ENCODE measurements around the gene GPHN. TPM values are rescaled to one million over a fixed set of nuclear protein-coding genes. Genes with fewer than 3 reads are reported as not detected.

Gene GPHN
- total and polyA plus RNA-seq, 2 of the 8 experiments (the other 6 are each of a cell fraction or from before 2014, with no cell fraction given), result 6.0 to 16.0 TPM

DNA sequence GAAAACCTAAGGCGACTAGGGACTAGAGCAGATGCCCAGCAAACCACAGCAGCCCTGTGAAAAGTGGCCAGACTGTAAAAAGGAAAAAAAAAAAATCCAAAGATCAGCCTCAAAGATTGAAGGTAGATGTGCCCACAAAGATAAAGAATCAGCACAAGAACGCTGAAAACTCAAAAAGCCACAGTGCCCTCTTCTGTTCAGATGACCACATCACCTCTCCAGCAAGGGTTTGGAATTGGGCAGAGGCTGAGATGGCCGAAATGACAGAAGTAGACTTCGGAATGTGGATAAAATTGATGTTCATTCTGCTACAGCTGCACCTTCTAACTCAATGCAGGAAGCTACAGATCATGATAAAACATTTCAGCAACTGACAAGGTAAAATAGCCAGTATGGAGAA, 154.4 kb downstream of the GPHN start:
- TF ChIP-seq SP2 (IDR thresholded peaks at IDR 0.05; ENCODE audit: low read length) (no peak), RAD21 (IDR thresholded peaks at IDR 0.05 in 1 of 2, conservative IDR thresholded peaks at IDR 0.05 in 1 of 2; ENCODE audit: low read depth in 2 of 2, low read length in 2 of 2) (peak; percentile 66 to 76)
- TF ChIP-seq, protein P1, sequence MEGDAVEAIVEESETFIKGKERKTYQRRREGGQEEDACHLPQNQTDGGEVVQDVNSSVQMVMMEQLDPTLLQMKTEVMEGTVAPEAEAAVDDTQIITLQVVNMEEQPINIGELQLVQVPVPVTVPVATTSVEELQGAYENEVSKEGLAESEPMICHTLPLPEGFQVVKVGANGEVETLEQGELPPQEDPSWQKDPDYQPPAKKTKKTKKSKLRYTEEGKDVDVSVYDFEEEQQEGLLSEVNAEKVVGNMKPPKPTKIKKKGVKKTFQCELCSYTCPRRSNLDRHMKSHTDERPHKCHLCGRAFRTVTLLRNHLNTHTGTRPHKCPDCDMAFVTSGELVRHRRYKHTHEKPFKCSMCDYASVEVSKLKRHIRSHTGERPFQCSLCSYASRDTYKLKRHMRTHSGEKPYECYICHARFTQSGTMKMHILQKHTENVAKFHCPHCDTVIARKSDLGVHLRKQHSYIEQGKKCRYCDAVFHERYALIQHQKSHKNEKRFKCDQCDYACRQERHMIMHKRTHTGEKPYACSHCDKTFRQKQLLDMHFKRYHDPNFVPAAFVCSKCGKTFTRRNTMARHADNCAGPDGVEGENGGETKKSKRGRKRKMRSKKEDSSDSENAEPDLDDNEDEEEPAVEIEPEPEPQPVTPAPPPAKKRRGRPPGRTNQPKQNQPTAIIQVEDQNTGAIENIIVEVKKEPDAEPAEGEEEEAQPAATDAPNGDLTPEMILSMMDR (IDR thresholded peaks at IDR 0.05; ENCODE audit: control extremely low read depth in 1 of 3, insufficient read depth in 1 of 3, low read depth in 1 of 3, low read length in 3 of 3), result peak; percentile 31 to 66 (median 62)
- Histone ChIP-seq H3K56ac (replicated peaks; ENCODE audit: insufficient read length, low read depth, low read length) (no peak overlapping the region), H2BK120ac (replicated peaks; ENCODE audit: low read depth, low read length) (no peak overlapping the region), H3K23me2 (ENCODE audit: low read depth, low read length) (no peaks in the 10 kb centered on the region), H3K18ac (ENCODE audit: extremely low read depth, low read length) (no peak overlapping the region), H4K91ac (replicated peaks; ENCODE audit: insufficient read length, low read length) (no peak overlapping the region), H3K9me3 (ENCODE audit: insufficient read depth in 2 of 2, low read depth in 1 of 2, low read length in 1 of 2) (peaks cover 0 to 5% of the 10 kb centered on the region in 2 experiments; a peak in 1 of 4 replicates), H3K79me1 (ENCODE audit: low read depth, low read length) (no peaks in the 10 kb centered on the region), H3K9ac (replicated peaks in 1 of 4; ENCODE audit: extremely low read depth in 1 of 4, low read depth in 3 of 4, low read length in 3 of 4) (no peak overlapping the region), H3K23ac (ENCODE audit: insufficient read length) (no peak overlapping the region), H2BK20ac (ENCODE audit: low read length) (no peak overlapping the region), H2AK5ac (ENCODE audit: low read depth, low read length) (no peak overlapping the region), H3K79me2 (ENCODE audit: control insufficient read depth in 1 of 2, insufficient read depth in 2 of 2, low read length in 2 of 2) (0 out of 4 replicates have a peak, but pooled peaks cover 0 to 4% of the 10 kb centered on the region in 2 experiments), H2BK12ac (ENCODE audit: low read depth, low read length) (no peak overlapping the region), H3K4me2 (ENCODE audit: insufficient read depth in 1 of 2, low read depth in 2 of 2, low read length in 2 of 2) (no peak overlapping the region), H4K20me1 (replicated peaks in 1 of 2; ENCODE audit: control insufficient read depth in 1 of 2, insufficient read depth in 2 of 2, low read length in 2 of 2) (no peaks in the 10 kb centered on the region), H3K27me3 (replicated peaks in 1 of 4; ENCODE audit: control insufficient read depth in 3 of 4, extremely low read depth in 1 of 4, insufficient read depth in 3 of 4, low read length in 3 of 4) (no peaks in the 10 kb centered on the region), H4K5ac (ENCODE audit: insufficient read length, low read depth, low read length) (no peak overlapping the region), H2AFZ (ENCODE audit: low read length) (no peak overlapping the region), H3K36me3 (ENCODE audit: control insufficient read depth in 2 of 4, insufficient read depth in 4 of 4, low read length in 3 of 4) (no peaks in the 10 kb centered on the region), H2BK5ac (ENCODE audit: low read depth, low read length) (no peak overlapping the region), H3K4me1 (replicated peaks in 1 of 4; ENCODE audit: control insufficient read depth in 3 of 4, insufficient read depth in 4 of 4, low read length in 3 of 4) (no peaks in the 10 kb centered on the region), H3K4ac (replicated peaks; ENCODE audit: insufficient read length, low read depth, low read length) (no peak overlapping the region), H3K4me3 (ENCODE audit: extremely low read depth in 1 of 4, insufficient read depth in 2 of 4, low read depth in 3 of 4, low read length in 4 of 4) (no peak overlapping the region), H4K8ac (ENCODE audit: extremely low read depth, insufficient read depth, low read length) (no peak overlapping the region), H3K27ac (ENCODE audit: low read depth, low read length) (no peak overlapping the region), H2BK15ac (ENCODE audit: low read length) (no peak overlapping the region), H3K14ac (ENCODE audit: insufficient read length) (no peak overlapping the region)
- ChIA-PET POLR2A (ENCODE audit: partially characterized antibody) (no interaction called here), CTCF (ENCODE audit: partially characterized antibody) (interaction anchor here (0.7 to 3.6 kb wide), 24 partner anchors 8 to 303 kb away, joined by 3 to 31 read pairs (median 4); no protein-coding TSS in a partner anchor)
- peak; percentile 88 for FAIRE-seq
- whole genome bisulfite sequencing, 2 experiments (ENCODE audit: extremely low coverage in 1 of 2, insufficient coverage in 1 of 2, insufficient read length in 1 of 2, insufficient replicate concordance in 2 of 2, low coverage in 1 of 2, low lambda C conversion rate in 2 of 2, missing lambda C conversion rate in 1 of 2), result 71% methylated on average over 4 of the region's 4 CpGs; no CpG with 5 or more reads in 1 of the 2 experiments
- no peak for DNase-seq (ENCODE audit: low read depth in 1 of 2, low spot score in 2 of 2)

Data from H1 (cell line).